Natural killer cell (primary cell): ENCODE measurements around the gene CNPY1. TPM values are rescaled to one million over a fixed set of nuclear protein-coding genes. Genes with fewer than 3 reads are reported as not detected.

Source experiments
- ATAC-seq, 3 donors: fragments of 150-1000 bp in 2 of 3; fragments of 200-7000 bp in 1 of 3; cut with Tn5 transposase; 1 replicate in 1 of 3; 2 replicates in 2 of 3; pipeline ENCODE4 v1.10.0; 2021; ENCODE audit warnings: mild to moderate bottlenecking in 2 of 3, moderate library complexity in 2 of 3
- DNase-seq, 2 donors: peaks; one replicate each; pipeline versions ENCODE4 v3.0.0 to v3.0.0-alpha.2; 2013 to 2021; ENCODE audit warnings: mixed read lengths in 1 of 2
- H3K27ac ChIP-seq: one replicate; pipeline ENCODE4 v1.5.1; 2013; ENCODE audit warnings: mild to moderate bottlenecking, low read length
- H3K27me3 ChIP-seq: one replicate; pipeline ENCODE4 v1.6.1; 2013; ENCODE audit warnings: low read length; ENCODE audit not compliant: control insufficient read depth, insufficient read depth
- H3K36me3 ChIP-seq: one replicate; pipeline ENCODE4 v1.6.1; 2013; ENCODE audit warnings: low read length; ENCODE audit not compliant: control insufficient read depth, insufficient read depth
- H3K4me1 ChIP-seq: one replicate; pipeline ENCODE4 v1.6.1; 2013; ENCODE audit warnings: low read length; ENCODE audit not compliant: control insufficient read depth, insufficient read depth
- H3K4me3 ChIP-seq: one replicate; pipeline ENCODE4 v1.5.1; 2013; ENCODE audit warnings: low read length
- H3K9me3 ChIP-seq: one replicate; pipeline ENCODE4 v1.6.1; 2013; ENCODE audit warnings: low read length; ENCODE audit not compliant: control insufficient read depth, insufficient read depth
- H3K27ac Mint-ChIP-seq, 2 donors: one replicate each; pipeline ENCODE4 v1.8.0; 2022; ENCODE audit warnings: mild to moderate bottlenecking in 2 of 2, mixed read lengths in 2 of 2, moderate library complexity in 1 of 2
- H3K27me3 Mint-ChIP-seq, 2 donors: one replicate each; pipeline ENCODE4 v1.8.0; 2022; ENCODE audit warnings: low read depth in 2 of 2, mixed read lengths in 2 of 2
- H3K36me3 Mint-ChIP-seq: one replicate; pipeline ENCODE4 v1.8.0; 2022; ENCODE audit warnings: mixed read lengths
- H3K4me1 Mint-ChIP-seq, 2 donors: one replicate each; pipeline ENCODE4 v1.8.0; 2022; ENCODE audit warnings: mixed read lengths in 2 of 2
- H3K4me3 Mint-ChIP-seq: one replicate; pipeline ENCODE4 v1.8.0; 2022; ENCODE audit warnings: mild to moderate bottlenecking, moderate library complexity, mixed read lengths
- H3K9me3 Mint-ChIP-seq, 2 donors: one replicate each; pipeline ENCODE4 v1.8.0; 2022; ENCODE audit warnings: mixed read lengths in 2 of 2
- WGBS: methylation state at CpG from one replicate; pipeline ENCODE4 v1.1.7; 2013; ENCODE audit warnings: missing lambda C conversion rate; ENCODE audit not compliant: insufficient coverage; 5-methylcytosine and 5-hydroxymethylcytosine counted together
- intact Hi-C: fragments of 100-400 bp; cut with micrococcal nuclease; formaldehyde crosslinking; loops from one replicate; pipeline ENCODE4 v1.14.2; 2022
- total RNA-seq, 4 donors: library from RNA; stranded (reverse); fragments of 120-200 nt in 1 of 4; gene quantifications; one replicate each; pipeline versions ENCODE4 v1.2.3 to v1.2.4, GENCODE V29; 2013 to 2022
- TF ChIP-seq, protein P1 (sequence below): fragments of 200-600 bp; IDR thresholded peaks from one replicate; pipeline ENCODE4 v1.8.0; 2022; ENCODE audit warnings: antibody characterized with exemption

The CNPY1 gene
- total RNA-seq, 3 donors from 2014 or later (not counting 1 experiment from before 2014, with no cell fraction given), result not detected

DNA sequence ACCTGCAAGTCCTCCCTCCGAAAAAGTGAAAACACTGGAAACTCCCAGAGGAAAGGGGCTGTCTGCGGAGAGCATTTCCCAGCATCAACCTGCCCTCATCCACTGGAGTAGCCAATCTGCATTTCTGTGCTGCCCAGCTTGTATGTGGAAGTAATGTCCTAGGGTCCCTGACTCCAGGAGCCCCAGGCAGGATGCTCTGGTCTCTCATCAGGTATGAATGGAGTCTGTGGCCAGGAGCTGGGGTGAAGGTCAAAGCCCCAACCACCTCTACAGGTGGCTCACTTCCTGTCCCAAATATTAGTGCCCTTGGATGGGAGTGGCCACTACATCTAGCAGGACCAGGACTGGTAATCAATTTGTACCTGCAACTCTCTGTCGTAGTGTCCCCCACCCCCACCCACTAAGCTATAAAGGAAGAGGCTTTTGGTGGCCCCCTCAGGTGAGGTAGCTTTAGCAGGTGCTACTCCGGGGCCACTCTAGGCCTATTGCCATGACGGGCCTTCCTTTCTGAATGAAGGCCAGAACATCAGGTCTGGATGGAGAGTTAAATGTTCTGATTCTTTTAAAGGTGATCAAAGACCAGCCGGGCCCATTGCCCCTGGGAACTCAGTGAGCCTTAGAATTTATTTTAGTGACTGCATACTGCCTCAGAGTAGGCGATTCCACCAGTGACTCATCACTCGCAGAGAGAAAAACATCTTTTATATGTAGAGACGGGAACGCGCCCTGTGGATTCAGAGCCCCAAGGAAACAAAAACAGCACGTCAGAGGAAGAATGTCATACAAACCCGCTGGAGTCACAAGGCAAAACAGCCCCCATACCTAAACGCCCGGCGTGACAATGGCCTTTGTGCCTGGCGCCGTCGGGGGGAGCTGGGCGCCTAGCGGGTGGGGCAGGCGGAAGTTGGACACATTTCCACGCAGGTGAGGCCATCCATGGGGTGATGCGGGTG, 75.4 kb downstream of the CNPY1 start:
- Histone ChIP-seq H3K36me3 (no peaks in the 10 kb centered on the region), H3K27me3 (peaks cover 67% of the 10 kb centered on the region), H3K27ac (no peak overlapping the region), H3K9me3 (peaks cover 4% of the 10 kb centered on the region), H3K4me3 (no peak overlapping the region), H3K4me1 (peaks cover 23% of the 10 kb centered on the region)
- WGBS, result 10% methylated on average over 24 of the region's 24 CpGs
- Mint-ChIP-seq H3K27ac (no peak overlapping the region), H3K9me3 (no peaks in the 10 kb centered on the region), H3K4me3 (no peak overlapping the region), H3K4me1 (peaks cover 10 to 17% of the 10 kb centered on the region in 2 donors), H3K36me3 (no peaks in the 10 kb centered on the region), H3K27me3 (peaks cover 69 to 73% of the 10 kb centered on the region in 2 donors)
- TF ChIP-seq, protein P1, sequence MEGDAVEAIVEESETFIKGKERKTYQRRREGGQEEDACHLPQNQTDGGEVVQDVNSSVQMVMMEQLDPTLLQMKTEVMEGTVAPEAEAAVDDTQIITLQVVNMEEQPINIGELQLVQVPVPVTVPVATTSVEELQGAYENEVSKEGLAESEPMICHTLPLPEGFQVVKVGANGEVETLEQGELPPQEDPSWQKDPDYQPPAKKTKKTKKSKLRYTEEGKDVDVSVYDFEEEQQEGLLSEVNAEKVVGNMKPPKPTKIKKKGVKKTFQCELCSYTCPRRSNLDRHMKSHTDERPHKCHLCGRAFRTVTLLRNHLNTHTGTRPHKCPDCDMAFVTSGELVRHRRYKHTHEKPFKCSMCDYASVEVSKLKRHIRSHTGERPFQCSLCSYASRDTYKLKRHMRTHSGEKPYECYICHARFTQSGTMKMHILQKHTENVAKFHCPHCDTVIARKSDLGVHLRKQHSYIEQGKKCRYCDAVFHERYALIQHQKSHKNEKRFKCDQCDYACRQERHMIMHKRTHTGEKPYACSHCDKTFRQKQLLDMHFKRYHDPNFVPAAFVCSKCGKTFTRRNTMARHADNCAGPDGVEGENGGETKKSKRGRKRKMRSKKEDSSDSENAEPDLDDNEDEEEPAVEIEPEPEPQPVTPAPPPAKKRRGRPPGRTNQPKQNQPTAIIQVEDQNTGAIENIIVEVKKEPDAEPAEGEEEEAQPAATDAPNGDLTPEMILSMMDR, result no peak
- DNase-seq (no peak), ATAC-seq (no peak)
- intact Hi-C loops, result no loop called here

DNA sequence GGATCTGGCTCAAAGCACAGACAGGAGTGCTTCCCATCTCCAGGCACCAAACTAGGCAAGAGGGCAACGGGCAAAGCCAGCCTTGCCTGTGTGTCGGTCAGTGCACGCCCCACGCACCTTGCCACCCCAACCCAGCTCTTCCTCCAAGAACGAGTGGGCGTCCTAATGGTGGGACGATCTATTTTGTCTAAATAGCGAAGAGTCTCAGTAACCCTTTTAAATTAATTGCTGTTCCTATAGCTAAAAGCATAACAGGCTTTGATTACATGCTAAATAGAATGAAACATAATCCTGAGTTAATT, 76.2 kb downstream of the CNPY1 start:
- DNase-seq (no peak), ATAC-seq (no peak)
- Histone ChIP-seq H3K27ac (no peak overlapping the region), H3K4me1 (peaks cover 29% of the 10 kb centered on the region), H3K27me3 (peaks cover 75% of the 10 kb centered on the region), H3K9me3 (no peaks in the 10 kb centered on the region), H3K36me3 (no peaks in the 10 kb centered on the region), H3K4me3 (no peak overlapping the region)
- H3K4me1 Mint-ChIP-seq, result peaks cover 10 to 17% of the 10 kb centered on the region in 2 donors
- peaks cover 71 to 73% of the 10 kb centered on the region in 2 donors for H3K27me3 Mint-ChIP-seq
- no peaks in the 10 kb centered on the region for H3K36me3 Mint-ChIP-seq
- WGBS, result 23% methylated on average over 7 of the region's 8 CpGs
- intact Hi-C loops, result no loop called here
- TF ChIP-seq, protein P1, result no peak
- H3K27ac Mint-ChIP-seq, result no peak overlapping the region
- H3K9me3 Mint-ChIP-seq, result no peaks in the 10 kb centered on the region
- no peak overlapping the region for H3K4me3 Mint-ChIP-seq

DNA sequence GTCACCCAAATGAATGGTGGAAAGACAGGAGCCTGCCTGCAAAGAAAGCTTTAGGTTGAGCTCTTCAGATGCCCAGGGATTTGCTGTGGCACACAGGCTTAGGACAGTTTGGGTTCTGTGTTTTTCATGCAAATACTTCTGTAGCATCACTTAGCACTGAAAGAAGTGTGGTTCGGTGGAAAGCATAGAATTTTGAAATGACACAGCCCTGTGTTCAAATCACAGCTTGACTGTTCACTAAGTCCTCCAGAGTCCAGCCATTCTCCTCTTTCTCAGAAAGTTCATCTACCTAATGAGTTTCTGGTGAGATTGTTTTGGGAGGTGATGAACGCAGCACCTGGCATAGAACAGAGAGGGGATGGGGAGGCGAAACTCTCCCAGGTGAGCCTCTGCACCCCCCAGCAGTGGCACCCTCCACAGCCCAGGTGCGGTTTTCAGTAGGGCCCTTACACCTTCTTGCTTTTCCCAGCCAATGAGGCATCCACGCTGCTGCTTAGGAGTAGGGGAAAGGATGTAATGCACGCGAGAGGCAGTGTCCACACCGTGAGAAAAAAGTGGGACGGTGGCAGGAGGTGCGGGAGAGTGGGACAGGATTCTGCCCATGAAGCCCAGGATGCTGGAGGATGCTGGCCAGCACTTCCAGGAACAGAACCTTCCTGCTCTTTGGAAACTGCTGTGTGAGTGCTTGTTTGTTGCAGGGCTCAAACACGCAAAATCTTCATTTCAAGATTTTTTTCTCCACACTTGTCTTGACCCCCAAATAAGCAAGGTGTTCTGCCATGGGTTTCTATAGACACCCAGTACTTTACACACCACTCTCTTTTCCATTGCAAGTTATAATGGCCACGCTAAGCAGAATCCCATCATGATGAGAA, 76.8 kb downstream of the CNPY1 start:
- WGBS, result 10% methylated on average over 12 of the region's 12 CpGs
- ATAC-seq, result no peak
- no peak for DNase-seq
- Histone ChIP-seq H3K36me3 (no peaks in the 10 kb centered on the region), H3K4me3 (no peak overlapping the region), H3K27me3 (peaks cover 81% of the 10 kb centered on the region), H3K9me3 (no peaks in the 10 kb centered on the region), H3K4me1 (peaks cover 29% of the 10 kb centered on the region), H3K27ac (no peak overlapping the region)
- H3K4me1 Mint-ChIP-seq, result peaks cover 10 to 17% of the 10 kb centered on the region in 2 donors
- intact Hi-C loops, result no loop called here
- no peak overlapping the region for H3K27ac Mint-ChIP-seq
- H3K9me3 Mint-ChIP-seq, result no peaks in the 10 kb centered on the region
- H3K36me3 Mint-ChIP-seq, result no peaks in the 10 kb centered on the region
- no peak overlapping the region for H3K4me3 Mint-ChIP-seq
- peaks cover 71 to 72% of the 10 kb centered on the region in 2 donors for H3K27me3 Mint-ChIP-seq
- TF ChIP-seq, protein P1, result no peak
